Liver (tissue), 3 donors: Measurements from ENCODE around the gene TUBA3C.

Experiments used
- EGR1 ChIP-seq, 2 donors: IDR thresholded peaks; 2 replicates each; pipeline ENCODE4 v1.6.1; 2016 to 2018; ENCODE audit warnings: antibody characterized with exemption in 2 of 2, low read depth in 2 of 2
- FOXA1 ChIP-seq: IDR thresholded peaks from 2 replicates; pipeline ENCODE4 v1.6.1; 2016; ENCODE audit warnings: antibody characterized with exemption
- GABPA ChIP-seq, 2 donors: IDR thresholded peaks in 1 of 2; conservative IDR thresholded peaks in 1 of 2; 2 replicates each; pipeline ENCODE4 v1.6.1; 2016; ENCODE audit warnings: antibody characterized with exemption in 2 of 2, mild to moderate bottlenecking in 1 of 2, moderate library complexity in 1 of 2
- JUND ChIP-seq, 2 donors: IDR thresholded peaks; 2 replicates each; pipeline ENCODE4 v1.6.1; 2016; ENCODE audit warnings: antibody characterized with exemption in 2 of 2
- RAD21 ChIP-seq, 2 donors: IDR thresholded peaks; 2 replicates each; pipeline ENCODE4 v1.6.1; 2016; ENCODE audit warnings: antibody characterized with exemption in 2 of 2, mild to moderate bottlenecking in 2 of 2
- RXRA ChIP-seq, 2 donors: IDR thresholded peaks; 2 replicates each; pipeline ENCODE4 v1.6.1; 2017 to 2018; ENCODE audit warnings: antibody characterized with exemption in 2 of 2, mild to moderate bottlenecking in 1 of 2
- SP1 ChIP-seq: IDR thresholded peaks from 2 replicates; pipeline ENCODE4 v1.6.1; 2018; ENCODE audit warnings: antibody characterized with exemption, mild to moderate bottlenecking
- TAF1 ChIP-seq: conservative IDR thresholded peaks from 2 replicates; pipeline ENCODE4 v1.6.1; 2016; ENCODE audit warnings: antibody characterized with exemption, mild to moderate bottlenecking
- YY1 ChIP-seq: IDR thresholded peaks from 2 replicates; pipeline ENCODE4 v1.6.1; 2016; ENCODE audit warnings: antibody characterized with exemption, mild to moderate bottlenecking
- TF ChIP-seq, protein P1 (sequence below): fragments of 150-350 bp; IDR thresholded peaks from 2 replicates; pipeline ENCODE4 v1.5.1; 2017; ENCODE audit warnings: improper control_type of control experiment, low read depth, low read length; ENCODE audit not compliant: missing input control
- TF ChIP-seq, protein P2 (sequence below): IDR thresholded peaks from 2 replicates; pipeline ENCODE4 v1.6.1; 2016; ENCODE audit warnings: antibody characterized with exemption, mild to moderate bottlenecking
- TF ChIP-seq, protein P3 (sequence below): IDR thresholded peaks from 2 replicates; pipeline ENCODE4 v1.6.1; 2016; ENCODE audit warnings: antibody characterized with exemption
- TF ChIP-seq, protein P4 (sequence below): IDR thresholded peaks from 2 replicates; pipeline ENCODE4 v1.6.1; 2016; ENCODE audit warnings: antibody characterized with exemption
- TF ChIP-seq, protein P5 (sequence below): IDR thresholded peaks from 2 replicates; pipeline ENCODE4 v1.6.1; 2016; ENCODE audit warnings: antibody characterized with exemption
- donor health status: healthy.
- donor health status: healthy.

DNA sequence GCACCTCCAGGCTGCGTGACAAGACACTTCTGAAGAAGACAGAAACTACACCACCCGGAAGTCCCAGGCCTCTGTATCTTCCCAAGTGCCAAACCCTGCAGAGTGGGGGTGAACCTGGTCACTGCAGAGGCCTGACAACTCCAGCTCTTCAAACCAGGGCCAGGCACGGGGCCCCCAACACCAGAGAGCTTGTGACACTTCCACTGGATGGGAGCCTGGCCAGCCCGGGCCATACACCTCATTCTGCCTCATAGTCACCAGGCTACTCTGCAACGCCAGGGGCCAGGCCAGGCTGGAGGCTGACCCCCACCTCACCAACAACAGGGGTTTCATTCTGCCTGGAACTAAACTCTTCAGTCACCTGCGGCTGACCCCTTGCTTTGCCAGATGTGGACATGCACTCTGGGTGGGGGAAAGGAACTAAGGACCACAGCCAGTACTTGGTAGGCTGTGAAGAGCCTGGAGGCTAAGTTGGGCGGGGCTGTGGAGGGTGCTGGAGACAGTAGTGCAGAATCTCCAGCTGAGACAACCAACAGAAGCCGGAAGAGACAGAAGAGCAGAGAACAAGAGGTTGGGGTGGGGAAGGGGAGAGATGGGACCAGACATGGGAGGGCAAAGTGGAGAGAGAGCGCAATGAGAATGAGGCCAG lies 23.0 kb downstream of the TUBA3C start:
- TF ChIP-seq, protein P1, sequence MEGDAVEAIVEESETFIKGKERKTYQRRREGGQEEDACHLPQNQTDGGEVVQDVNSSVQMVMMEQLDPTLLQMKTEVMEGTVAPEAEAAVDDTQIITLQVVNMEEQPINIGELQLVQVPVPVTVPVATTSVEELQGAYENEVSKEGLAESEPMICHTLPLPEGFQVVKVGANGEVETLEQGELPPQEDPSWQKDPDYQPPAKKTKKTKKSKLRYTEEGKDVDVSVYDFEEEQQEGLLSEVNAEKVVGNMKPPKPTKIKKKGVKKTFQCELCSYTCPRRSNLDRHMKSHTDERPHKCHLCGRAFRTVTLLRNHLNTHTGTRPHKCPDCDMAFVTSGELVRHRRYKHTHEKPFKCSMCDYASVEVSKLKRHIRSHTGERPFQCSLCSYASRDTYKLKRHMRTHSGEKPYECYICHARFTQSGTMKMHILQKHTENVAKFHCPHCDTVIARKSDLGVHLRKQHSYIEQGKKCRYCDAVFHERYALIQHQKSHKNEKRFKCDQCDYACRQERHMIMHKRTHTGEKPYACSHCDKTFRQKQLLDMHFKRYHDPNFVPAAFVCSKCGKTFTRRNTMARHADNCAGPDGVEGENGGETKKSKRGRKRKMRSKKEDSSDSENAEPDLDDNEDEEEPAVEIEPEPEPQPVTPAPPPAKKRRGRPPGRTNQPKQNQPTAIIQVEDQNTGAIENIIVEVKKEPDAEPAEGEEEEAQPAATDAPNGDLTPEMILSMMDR: no peak
- TF ChIP-seq, protein P2, sequence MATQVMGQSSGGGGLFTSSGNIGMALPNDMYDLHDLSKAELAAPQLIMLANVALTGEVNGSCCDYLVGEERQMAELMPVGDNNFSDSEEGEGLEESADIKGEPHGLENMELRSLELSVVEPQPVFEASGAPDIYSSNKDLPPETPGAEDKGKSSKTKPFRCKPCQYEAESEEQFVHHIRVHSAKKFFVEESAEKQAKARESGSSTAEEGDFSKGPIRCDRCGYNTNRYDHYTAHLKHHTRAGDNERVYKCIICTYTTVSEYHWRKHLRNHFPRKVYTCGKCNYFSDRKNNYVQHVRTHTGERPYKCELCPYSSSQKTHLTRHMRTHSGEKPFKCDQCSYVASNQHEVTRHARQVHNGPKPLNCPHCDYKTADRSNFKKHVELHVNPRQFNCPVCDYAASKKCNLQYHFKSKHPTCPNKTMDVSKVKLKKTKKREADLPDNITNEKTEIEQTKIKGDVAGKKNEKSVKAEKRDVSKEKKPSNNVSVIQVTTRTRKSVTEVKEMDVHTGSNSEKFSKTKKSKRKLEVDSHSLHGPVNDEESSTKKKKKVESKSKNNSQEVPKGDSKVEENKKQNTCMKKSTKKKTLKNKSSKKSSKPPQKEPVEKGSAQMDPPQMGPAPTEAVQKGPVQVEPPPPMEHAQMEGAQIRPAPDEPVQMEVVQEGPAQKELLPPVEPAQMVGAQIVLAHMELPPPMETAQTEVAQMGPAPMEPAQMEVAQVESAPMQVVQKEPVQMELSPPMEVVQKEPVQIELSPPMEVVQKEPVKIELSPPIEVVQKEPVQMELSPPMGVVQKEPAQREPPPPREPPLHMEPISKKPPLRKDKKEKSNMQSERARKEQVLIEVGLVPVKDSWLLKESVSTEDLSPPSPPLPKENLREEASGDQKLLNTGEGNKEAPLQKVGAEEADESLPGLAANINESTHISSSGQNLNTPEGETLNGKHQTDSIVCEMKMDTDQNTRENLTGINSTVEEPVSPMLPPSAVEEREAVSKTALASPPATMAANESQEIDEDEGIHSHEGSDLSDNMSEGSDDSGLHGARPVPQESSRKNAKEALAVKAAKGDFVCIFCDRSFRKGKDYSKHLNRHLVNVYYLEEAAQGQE: no peak
- no peak for TF ChIP-seq GABPA (IDR thresholded peaks at IDR 0.05 in 1 of 2, conservative IDR thresholded peaks at IDR 0.05 in 1 of 2)
- TF ChIP-seq RAD21 (IDR thresholded peaks at IDR 0.05): no peak
- no peak for TF ChIP-seq TAF1
- no peak for TF ChIP-seq EGR1 (IDR thresholded peaks at IDR 0.05; ENCODE audit: low read depth in 2 of 2)
- TF ChIP-seq YY1: no peak
- no peak for TF ChIP-seq JUND (IDR thresholded peaks at IDR 0.05)
- no peak for TF ChIP-seq SP1
- no peak for TF ChIP-seq RXRA (IDR thresholded peaks at IDR 0.05)
- TF ChIP-seq, protein P3, sequence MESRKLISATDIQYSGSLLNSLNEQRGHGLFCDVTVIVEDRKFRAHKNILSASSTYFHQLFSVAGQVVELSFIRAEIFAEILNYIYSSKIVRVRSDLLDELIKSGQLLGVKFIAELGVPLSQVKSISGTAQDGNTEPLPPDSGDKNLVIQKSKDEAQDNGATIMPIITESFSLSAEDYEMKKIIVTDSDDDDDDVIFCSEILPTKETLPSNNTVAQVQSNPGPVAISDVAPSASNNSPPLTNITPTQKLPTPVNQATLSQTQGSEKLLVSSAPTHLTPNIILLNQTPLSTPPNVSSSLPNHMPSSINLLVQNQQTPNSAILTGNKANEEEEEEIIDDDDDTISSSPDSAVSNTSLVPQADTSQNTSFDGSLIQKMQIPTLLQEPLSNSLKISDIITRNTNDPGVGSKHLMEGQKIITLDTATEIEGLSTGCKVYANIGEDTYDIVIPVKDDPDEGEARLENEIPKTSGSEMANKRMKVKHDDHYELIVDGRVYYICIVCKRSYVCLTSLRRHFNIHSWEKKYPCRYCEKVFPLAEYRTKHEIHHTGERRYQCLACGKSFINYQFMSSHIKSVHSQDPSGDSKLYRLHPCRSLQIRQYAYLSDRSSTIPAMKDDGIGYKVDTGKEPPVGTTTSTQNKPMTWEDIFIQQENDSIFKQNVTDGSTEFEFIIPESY: no peak
- TF ChIP-seq, protein P4, sequence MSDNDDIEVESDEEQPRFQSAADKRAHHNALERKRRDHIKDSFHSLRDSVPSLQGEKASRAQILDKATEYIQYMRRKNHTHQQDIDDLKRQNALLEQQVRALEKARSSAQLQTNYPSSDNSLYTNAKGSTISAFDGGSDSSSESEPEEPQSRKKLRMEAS: no peak
- TF ChIP-seq FOXA1: no peak
- TF ChIP-seq, protein P5, sequence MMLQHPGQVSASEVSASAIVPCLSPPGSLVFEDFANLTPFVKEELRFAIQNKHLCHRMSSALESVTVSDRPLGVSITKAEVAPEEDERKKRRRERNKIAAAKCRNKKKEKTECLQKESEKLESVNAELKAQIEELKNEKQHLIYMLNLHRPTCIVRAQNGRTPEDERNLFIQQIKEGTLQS: no peak
